GM10847 (cell line): ENCODE data around the gene EFCC1.

Experiments
- POLR2A ChIP-seq: IDR thresholded peaks from 2 replicates; pipeline ENCODE4 v1.6.1; 2011; ENCODE audit not compliant: insufficient read length; ENCODE audit errors: extremely low read depth

Gene EFCC1, protein sequence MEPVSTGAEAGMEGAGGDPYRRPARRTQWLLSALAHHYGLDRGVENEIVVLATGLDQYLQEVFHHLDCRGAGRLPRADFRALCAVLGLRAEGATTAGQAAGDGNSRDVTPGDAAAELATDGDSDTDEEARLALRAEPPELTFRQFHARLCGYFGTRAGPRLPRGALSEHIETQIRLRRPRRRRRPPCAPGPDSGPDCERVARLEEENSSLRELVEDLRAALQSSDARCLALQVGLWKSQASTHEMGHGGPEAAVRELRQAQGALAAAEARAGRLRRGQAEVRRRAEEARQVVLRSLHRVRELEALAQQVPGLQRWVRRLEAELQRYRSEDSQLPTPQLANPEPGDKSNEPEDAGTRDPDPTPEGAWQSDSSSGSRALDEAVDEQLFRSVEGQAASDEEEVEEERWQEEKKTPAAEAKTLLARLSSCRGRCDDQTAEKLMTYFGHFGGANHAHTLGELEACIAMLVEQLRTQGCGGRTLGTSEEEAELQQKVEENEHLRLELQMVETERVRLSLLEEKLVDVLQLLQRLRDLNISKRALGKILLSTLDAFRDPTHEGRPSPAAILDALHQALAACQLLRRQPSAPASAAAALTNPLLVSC

DNA sequence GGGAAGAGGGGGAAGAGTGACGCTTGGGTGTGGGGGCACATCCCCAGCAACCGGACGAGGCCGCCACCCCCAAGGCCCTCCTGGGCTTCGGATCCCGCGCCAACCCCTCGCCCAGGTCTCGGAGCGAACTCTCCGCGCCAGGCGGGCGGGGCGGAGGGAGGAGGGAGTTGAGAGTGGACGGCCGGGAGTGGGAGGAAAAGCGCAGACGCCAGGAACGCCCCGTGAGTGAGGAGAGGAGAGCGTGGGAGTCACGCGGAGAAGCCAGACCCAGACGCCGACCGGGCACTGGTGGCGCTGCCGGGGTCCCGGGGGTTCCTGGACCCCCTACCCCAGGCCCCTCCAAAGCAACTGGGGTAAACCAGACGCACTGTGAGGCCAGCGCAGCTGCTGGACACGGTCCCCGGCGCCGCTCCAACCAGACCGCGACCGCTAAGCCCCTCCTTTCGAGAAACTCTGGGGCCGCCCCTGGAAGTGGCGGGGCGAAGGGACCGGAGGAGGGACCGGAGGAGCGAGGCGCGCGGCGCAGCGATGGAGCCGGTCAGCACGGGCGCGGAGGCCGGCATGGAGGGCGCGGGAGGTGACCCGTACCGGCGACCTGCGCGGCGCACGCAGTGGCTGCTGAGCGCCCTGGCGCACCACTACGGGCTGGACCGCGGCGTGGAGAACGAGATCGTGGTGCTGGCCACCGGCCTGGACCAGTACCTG, at the start of gene EFCC1:
EFCC1 (plus strand) TSS at position 204 of the 705 bp plus-strand sequence; CDS start at position 529, 325 bp downstream.
- no peak for TF ChIP-seq POLR2A

DNA sequence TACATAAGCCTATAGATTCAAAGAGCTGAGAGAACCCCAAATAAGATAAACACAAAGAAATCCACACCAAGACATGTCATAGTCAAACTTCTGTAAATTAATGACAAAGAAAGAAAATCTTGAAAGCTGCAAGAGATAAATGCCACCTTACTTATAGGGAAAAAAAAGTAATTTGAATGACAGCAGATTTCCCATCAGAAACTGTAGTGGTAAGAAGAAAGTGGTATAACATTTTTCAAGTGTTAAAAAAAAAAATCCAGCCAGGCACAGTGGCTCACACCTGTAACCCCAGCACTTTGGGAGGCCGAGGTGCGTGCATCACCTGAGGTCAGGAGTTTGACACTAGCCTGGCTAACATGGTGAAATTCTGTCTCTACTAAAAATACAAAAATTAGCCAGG, 44.7 kb upstream of the EFCC1 start:
- no peak for TF ChIP-seq POLR2A

DNA sequence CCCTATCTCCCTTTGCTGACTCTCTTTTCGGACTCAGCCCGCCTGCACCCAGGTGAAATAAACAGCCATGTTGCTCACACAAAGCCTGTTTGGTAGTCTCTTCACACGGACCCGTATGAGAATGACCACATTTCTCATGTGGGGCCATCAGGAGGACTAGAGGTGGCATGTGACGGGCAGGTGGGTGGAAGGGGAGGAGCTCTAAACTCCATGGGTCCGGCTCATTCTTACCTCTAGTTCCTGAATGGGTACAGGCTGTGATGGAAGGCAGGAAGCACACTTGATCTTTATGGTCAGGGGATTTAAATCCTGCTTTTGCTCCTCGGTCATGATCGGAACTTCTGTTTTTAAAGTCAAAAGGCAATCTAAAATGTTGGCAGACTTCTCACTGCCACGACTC, 35.8 kb upstream of the EFCC1 start:
- no peak for TF ChIP-seq POLR2A

DNA sequence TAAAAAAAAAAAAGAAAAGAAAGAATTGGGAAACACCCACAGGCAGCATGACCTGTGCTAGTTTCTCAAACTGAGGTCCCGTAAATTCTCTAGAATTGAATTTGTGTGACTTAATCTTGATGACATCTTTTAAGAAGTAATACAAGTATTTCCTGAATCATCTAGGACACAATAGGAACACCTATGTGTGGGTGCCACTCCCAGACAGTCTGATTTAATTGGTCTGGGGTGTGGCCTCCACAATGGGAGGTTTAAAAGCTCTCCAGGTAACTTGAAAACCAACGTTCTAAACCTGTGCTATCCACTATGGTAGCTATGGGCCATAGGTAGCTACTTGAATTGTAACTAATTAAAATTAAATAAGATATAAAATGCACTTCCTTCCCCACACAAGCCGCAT, 35.3 kb upstream of the EFCC1 start:
- no peak for TF ChIP-seq POLR2A

DNA sequence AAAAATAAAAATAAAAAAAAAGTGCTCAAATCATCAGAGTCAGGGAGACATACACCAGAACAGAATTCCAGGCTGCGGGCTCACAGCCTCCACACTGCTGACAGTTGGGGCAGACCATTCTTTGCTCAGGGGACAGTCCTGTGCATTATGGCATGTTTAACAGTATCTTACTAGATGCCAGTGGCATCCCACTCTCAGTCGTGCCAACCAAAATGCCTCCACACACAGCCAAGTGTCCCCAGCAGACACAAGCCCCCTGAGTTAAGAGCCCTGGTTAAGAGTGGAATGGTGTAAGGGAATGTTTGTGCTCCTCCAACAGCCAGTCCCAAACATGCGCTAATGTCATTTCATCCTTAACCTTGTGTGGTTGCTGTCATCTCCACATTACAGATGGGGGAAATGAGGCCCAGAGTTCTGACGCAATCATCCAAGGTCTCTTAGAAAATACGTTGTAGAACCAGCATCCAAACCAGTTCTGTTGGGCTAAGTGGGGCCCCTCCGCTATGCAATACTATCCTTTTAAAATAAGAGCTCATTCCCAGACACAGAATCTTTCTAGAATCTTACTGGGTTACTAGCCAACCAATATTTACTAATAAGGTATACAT, 33.3 kb upstream of the EFCC1 start:
- TF ChIP-seq POLR2A = no peak

DNA sequence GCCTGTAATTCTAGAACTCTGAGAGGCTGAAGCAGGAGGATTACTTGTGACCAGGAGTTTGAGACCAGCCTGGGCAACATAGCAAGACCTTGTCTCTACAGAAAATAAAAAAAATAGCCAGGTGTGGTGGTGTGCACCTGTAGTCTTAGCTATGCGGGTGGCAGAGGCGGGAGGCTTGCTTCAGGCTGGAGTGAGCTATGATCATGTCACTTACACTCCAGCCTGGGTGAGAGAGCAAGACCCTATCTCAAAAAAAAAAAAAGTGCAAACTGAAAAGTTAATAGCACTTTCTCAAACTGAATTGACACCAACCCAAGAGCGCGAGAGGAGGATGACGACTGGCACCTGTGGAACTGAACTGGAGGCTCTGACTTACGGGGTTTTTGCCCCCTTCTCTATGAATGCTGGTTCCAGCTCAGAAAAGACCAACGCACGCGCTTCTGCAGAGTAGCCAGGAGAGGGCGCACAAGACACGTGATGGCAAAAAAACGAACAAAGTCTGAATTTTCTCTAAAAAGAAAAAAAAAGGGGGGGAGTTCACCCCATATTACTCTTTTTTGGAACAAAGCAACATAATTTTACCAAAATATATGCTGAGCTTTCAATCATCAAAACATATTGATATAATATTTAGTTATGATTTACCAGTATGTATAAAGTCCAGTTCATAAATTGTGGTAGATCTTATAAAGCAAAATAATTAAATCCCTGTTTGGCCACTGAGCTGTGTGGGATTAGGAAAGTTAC, 30.9 kb upstream of the EFCC1 start:
- TF ChIP-seq POLR2A = no peak

DNA sequence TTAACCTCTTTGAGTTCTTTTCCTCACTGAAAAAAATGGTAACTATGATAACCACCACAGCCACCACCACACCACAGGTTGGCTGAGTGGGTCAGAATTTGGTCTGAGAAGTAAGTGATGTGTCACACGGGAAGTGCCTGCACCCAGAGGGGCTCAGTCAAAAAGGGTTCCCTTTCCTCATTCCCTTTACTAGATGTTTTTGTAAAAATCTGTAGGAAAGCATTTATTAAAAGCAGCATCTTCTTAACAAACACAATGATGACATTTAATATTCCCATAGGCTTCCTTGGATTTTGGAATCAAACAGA, 30.4 kb upstream of the EFCC1 start:
- no peak for TF ChIP-seq POLR2A

DNA sequence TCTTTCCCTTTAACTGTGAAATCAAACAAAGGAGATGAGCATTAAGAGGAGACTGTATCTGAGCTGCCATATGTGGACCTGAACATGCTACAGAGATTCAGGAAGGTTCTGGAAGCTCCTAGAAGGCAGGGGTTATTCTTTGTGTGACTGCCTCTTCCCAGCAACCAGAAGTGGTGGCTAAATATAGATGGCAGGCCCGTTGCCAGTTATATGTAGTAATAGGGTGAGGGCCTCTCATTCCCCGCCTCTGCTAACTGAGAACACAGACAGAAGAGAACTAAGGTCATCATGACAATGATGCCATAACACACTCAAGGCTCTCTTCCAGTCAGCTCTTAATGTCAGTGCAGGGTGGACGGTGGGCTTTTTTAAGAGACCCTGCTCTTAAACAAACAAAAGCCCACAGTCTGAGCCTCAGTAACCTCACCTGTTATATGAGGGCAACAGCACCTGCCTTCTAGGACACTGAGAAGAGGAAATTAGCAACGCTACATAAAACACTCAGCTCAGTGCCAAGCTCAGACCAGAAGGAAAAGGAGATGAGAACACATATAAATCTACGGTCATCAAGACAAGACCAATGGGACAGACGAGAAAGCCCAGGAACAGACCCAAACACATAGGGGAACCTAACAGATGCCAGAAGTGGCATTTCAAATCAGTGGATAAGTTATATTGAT, 29.5 kb upstream of the EFCC1 start:
- no peak for TF ChIP-seq POLR2A

DNA sequence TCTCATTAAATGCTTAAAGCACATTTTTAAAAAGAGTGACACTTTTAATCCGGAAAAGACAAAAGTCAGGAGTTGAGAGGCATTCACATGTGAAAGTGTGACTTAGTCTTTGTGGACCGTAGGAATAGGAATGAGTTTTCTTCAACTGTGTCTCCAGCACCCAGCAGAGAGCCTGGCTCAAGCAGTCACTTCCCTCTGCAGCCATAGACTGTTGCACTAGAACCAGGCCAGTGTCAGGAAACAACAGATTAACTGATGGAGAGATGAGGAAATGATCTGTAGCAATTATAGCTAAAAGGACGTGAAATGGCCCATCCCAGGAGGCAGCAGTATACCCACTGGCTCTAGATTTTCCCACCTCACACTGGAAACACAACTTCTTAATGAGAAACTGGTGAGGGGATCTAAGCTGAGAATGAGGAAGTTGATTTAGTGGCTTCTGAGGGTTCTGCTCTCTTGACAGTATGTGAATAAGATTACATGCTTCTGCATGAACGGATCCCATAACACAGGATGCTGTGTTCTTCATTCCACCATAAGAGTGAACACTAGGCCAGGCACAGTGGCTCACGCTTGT, 27.0 kb upstream of the EFCC1 start:
- TF ChIP-seq POLR2A = no peak

DNA sequence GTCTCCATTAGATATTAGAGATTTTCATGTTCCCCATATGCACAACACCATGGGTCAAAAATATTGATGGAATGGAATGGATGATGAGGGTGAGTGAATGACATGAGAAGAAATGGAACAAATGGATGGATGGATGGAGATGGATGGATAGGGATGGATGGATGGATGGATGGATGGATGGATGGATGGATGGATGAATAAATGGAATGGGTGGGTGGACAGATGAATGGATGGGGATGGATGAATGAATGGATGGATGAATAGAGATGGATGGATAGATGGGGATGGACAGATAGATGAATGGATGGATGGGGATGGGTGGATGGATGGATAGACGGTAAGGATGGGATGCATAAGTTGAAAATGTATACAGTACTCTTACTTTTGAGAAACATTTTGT, 25.8 kb upstream of the EFCC1 start:
- no peak for TF ChIP-seq POLR2A

DNA sequence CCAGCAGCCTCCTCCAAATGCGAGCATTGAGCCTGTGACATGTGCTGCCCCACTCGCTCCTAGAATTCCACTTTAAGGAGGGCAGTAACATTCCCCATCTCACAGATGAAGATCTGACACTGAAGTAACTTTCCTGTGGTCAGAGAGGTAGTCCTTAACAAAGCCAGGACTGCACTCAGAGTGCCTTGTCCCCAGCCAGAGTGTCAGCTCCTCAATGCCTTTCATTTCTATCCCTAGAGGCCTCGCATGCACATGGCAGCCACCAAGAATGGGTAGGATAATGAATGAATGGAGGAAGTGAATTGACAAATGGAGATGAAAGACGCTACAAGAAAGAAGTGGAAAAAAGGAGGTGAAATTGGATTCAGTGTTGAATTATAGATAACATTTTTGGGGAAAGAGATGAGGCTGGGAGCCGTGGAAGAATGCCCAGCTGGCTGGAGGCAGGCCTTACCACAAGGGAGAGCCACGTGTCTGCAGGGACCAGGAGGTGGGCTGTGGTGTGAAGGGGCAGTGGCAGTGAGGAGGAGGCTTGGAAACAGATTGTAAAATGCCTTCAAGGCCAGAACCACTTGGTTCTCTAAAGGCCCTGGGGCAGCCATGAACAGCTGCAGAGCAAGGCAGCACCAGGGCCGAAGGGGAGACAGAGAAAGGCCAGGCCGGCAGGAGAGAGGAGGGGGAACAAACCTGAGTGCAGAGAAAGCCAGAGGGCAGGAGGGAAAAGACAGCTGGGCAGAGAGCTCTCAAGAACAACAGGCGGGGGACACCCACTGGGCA, 17.6 kb upstream of the EFCC1 start:
- TF ChIP-seq POLR2A = no peak

DNA sequence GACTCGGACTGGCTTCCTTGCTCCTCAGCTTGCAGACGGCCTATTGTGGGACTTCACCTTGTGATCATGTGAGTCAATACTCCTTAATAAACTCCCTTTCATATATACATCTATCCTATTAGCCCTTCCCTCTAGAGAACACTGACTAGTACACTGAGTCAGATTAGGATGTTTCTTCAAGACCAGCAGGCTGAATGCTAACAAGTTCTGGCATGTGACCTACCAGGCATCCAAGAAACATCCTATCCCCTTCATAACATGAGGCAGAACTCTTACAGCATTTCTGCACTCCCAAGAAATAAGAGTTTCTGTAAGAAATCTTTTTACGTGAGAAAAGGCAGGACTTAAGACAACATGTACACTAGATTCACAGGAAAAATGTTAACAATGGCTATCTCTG, 16.5 kb upstream of the EFCC1 start:
- no peak for TF ChIP-seq POLR2A

DNA sequence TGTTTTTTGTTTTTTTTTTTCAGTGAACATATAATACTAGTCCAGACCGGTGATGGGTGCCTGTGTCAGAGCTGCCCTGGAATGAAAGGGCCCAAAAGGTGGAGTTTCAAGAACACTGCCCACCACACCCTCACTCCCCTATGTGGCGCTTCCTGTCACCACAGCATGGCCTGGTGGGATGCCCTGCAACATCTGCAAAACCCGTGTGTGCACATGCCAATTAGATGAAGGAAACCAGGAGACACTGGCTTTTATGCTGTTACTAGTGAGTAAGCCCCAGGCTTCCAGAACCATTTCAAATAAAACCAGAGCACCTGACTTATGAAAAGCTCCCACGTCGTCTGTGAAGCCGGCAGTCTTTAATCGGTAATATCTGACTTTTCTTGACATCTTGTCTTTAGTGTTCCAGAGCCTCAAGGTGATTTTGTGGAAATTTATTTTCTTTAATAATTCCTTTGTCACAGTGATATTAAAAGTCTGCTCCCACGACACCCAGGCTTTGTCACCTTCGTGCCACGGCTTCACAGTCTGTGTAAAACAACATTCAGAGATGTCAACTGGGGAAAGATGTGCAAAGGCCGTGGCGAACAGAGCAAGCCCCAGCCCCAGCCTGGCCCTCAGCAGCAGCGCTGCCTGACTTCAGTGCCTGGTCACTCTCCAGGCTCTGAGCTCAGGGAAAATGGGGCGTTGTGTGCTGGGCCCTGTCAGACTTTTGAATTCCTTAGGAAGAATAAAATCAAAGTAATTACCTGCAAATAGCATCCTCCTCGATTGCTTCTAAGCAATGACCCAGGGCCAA, 13.6 kb upstream of the EFCC1 start:
- TF ChIP-seq POLR2A = no peak
